NCI-H460 (cell line): ENCODE results near the gene DDAH2. TPM values are rescaled to one million over a fixed set of nuclear protein-coding genes. Genes with fewer than 3 reads are reported as not detected.

Source experiments
- DNase-seq: peaks from one replicate; pipeline ENCODE4 v3.0.0-alpha.2; 2016; ENCODE audit warnings: low read depth; ENCODE audit errors: extremely low read depth
- total RNA-seq: library from RNA; depleted of rRNA; stranded (reverse); fragments of >200 nt; shearing (Covaris generic); gene quantifications from 2 replicates; pipeline ENCODE4 v1.2.3, GENCODE V29; 2014

Gene DDAH2
- total RNA-seq, 1 experiment from 2014 or later: 19.1 TPM

DNA sequence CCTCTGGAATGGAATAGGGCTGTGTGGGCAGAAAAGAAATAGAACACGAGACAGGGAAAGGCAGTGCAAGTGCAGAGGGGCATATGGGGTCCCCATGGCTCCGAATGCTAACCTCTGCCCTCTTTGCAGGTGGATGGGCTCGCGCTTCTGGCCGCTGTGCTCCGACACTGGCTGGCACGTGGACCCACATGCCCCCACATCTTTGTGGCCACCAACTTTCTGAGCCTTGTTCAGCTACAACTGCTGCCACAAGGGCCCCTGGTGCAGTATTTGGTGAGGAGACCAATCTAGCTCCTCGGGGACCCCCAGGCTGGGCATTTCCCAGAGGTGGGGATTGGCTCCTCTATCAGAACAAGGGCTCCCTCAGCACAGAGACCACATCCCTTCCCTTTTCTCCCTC lies 32.2 kb upstream of the DDAH2 start:
- DNase-seq: no peak

DNA sequence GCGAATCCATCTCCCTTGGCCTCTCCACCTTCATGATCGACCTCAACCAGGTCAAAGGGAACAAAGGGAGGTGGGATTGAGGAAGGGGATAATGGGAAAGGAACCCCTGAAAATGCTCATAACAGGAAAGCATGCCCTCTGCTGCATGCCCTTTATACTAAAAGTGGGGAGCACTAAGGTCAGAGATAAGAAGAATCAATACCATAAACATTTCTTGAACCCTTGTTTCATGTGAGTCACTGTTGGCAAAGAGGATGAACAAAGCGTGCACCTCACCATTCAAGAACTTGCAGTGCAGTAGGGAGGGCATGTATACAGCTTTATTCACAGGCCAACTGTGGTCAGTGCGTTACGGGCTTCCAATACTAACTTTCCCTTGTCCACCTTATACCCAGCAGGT lies 31.7 kb upstream of the DDAH2 start:
- DNase-seq: no peak

DNA sequence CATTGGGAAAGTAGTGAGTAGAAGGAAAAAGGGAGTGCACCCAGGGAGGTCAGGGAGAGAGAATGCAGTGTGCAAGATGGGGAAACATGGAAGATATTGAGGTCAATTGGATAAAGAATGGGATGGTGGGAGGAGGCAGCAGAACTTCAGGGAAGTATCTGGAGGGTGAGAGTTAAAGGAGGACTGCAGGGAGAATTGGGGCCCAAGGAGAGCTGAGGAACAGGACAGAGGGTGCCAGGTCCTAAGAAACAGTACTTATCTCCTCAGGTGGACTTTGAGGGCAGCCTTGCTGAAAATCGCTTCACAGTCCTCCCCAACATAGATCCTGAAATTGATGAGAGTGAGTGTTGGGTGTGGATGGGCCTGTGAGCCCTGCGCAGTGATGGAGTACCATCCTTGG lies 29.2 kb upstream of the DDAH2 start:
- DNase-seq: no peak

DNA sequence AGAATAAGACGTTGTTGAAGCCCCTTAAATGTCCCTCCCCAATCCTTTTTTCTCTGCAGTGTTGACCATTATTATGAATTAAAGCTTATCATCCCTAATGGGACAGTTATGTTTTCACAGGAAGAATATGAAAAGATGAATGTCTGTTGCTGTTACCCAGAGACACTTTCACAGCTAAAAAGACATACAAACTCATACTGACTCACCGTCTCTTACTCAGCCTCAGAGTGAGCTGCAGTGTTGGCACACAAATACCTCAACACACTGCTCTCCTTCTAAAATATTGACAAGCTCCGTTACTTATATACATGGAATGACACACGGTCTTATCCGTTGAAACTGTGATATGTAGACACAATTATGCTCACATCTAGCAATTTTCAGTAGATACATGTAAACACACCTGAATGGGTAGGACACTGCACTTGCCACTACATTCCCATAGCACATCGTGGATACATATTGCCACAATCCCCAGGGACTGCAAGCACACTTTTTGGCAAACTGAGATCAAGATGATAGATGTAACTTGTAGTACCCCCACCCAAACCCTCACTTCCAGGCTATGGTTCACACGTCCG lies 23.7 kb upstream of the DDAH2 start:
- no peak for DNase-seq

DNA sequence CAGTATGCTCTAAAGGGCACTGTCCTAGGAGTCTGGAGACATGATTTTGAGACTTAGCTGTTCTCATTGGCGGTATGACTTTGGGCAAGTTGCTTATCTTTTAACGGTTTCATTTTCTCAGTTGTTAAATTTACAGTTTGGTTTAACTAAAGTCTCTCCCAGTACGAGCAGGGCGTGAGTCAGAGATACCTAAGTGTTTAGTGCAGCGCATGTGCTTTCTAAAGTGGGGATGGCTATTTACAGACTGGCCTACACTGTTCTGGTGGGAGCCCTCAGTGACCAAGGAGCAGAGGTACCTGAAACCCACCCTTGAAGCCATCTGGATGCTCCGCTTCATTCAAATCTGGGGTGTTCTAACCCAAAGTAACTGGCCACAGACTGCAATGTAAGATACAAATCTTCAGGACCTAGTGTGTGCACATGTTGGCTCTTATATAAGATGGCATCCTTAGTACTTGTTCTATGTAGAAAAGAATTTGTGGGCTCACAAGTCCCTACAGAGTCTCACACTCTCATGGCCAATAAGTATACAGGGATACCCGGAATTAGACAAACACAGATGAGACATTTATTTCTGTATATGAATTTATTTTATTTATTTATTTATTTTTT lies 21.4 kb upstream of the DDAH2 start:
- DNase-seq: no peak

DNA sequence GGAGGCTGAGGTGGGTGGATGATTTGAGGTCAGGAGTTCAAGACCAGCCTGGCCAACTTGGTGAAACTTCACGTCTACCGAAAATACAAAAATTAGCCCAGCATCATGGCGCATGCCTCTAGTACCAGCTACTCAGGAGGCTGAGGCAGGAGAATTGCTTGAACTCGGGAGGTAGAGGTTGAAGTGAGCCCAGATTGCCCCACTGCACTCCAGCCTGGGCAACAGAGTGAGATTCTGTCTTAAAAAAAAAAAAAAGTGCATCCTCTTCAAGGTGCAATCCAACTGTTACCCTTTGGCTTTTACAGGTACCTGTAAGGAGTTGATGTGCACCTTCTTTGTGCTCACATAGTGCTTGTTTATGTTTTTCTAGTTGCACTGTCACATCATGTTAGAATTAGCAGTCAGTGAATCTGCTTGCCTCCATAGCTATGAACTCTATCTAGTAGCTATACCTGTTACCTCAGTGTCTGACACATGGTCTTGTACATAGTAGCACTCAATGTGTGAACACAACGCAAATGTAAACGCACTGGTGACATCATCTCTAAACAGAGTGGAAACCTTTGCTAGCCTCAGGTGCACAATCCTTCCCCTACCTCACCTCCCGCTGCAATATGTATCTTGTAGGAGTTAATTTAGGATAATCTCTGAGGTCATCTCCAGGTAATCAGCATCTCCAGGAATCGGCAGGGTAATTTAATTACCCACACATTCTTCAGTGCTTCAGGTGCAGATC lies 20.4 kb upstream of the DDAH2 start:
- DNase-seq: no peak

DNA sequence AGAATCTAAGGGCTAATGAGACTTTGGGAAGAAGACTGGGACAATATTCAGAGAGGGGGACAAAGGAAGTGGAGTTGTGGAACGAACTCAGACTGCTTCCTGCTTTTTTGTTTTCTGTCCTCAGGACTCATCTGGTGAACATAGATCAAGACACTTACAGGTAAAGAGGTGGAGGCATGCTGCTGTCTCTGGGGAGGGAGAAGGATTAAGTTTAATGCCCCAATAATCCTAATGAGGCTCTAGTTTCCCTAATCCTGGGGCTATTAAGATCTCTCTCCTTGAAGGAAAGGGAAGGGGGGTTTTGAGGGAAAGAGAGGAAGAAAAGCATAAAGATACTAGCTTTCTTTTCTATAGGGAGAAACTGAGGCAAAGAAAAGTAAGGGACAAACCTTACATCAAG lies 15.3 kb upstream of the DDAH2 start:
- no peak for DNase-seq

DNA sequence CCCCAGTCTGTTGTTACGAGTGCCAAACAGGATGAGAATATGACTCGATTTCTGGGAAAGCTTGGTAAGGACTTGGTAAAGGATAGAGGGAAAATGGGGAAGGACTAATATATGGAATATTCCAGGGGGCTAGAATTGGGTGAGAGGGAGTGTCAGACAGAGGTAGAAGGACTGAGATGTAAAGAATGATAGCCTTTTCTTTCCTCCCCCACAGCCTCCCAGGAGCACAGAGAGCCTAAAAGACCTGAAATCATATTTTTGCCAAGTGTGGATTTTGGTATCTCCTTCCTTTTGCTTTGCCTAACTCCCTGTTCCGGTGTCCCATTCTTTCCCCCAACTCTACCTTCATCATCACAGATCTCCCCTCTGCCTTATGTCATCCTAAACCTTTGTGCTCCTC lies 13.8 kb upstream of the DDAH2 start:
- no peak for DNase-seq

DNA sequence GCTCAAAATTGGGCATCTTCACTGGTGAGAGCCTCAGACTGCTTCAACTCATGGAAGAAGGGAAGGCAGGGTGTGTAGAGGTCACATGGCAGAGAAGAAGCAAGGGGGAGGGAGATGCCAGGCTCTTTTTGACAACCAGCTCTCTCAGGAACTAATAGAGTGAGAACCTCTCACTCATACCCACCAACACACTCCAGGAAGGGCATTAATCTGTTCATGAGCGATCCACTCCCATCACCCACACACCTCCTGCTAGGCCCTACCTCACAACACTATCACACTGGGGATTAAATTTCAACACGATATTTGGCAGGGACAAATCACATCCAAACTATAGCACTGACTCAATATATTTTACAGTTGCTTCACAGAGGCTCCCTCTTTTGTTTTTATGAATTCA lies 12.7 kb upstream of the DDAH2 start:
- no peak for DNase-seq

DNA sequence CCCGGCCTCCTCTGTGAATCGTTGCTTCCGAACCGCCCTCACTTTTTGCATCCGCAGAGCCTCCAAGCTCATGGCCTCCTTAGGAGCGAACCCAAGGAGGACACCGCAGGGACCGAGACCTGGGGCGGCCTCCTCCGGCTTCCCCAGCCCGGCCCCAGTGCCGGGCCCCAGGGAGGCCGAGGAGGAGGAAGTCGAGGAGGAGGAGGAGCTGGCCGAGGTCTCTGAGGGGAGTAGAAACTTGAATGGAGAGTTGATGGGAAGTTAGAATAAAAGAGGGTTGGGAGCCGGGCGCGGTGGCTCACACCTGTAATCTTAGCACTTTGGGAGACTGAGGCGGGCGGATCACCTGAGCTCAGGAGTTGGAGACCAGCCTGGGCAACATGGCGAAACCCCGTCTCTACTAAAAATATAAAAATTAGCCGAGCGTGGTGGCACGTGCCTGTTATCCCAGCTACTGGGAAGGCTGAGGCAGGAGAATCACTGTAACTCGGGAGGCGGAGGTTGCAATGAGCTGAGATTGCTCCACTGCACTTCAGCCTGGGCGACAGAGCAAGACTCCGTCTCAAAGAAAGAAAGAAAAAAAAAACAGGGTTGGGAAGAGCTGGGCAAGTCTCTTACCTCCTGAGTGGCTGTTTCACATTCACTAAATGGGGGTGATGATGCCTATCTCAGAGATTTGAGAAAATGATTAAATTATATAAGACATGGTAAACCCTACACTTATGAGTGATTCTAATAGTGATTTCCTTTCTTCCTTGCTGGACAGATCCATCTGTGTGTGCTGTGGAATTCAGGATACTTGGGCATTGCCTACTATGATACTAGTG lies 11.5 kb upstream of the DDAH2 start:
- DNase-seq: no peak

DNA sequence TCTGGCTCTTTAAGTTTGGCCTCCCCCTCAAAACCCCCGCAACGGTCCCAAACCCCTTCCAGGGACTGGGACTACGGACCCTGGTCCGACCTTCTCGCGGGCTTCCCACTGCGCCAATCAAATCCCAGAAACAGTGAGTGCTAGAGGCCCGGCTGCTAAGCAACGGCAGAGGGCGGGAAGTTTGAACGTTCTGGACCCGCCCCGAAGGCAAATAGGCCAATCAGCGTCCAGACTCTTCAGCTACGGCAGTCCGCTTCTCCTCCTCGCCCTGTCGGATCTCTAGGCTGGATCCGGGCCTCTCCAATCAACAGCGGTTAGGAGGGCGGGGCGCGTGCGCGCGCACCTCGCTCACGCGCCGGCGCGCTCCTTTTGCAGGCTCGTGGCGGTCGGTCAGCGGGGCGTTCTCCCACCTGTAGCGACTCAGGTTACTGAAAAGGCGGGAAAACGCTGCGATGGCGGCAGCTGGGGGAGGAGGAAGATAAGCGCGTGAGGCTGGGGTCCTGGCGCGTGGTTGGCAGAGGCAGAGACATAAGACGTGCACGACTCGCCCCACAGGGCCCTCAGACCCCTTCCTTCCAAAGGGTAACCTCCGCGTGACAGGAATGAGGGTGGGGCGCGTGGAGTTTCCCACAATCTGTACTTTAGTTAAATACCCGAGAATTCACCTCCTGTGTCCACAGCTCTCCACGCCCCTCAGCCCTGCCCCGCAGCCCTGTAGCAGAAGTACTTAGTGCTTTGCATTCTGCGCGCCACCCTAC lies 10.7 kb upstream of the DDAH2 start, which contains the start of gene MSH5:
Gene MSH5 (plus strand): TSS at position 367 of the 758 bp plus-strand sequence. CDS start 462 bp downstream, outside the sequence.
- DNase-seq: peak; percentile 97

DNA sequence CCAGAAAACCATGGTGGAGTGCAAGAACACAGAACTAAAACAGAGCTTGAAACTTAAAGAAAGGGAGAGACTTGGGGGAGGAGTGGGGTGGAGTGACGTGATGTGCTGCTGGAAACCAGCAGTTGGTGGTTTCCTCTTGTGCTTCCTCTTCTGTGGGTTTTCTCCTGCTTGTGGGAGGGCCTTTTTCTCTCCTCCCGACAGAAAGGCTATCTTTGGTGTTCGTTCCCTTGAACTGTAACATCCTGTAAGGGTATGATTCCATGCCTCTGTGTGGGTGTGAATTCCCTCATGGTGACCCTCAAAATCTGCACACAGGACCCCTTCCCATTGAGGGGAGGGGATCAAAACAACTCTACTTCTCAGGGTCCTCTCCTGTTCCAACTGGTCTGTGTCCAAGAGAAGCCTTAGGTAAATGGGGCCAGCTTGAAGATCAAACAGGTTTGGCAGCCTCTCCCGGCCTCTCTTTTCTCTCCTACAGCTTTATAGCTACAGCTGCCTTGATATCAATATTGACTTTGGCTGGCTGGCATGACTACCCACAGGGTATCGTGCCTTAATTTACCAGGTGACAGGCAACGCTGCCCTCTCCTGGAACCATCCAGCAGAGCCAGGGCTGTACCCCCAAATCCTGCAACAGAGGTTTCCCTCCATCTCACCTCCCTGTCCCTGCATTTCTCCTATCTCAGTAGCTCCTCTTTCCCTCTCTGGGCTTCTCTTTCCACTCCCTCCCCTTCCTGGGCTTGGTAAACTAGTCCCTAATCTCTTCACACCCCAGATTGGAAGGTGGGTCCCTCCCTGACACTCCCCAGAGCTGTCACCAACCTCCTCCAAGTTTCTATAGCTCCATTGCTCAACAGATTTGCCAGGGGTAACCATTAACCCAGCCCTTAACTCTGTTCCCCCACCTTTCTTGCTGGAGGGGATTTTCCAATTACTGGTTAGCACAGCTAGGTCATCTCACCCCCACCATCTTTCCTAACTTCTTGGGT lies 9.2 kb upstream of the DDAH2 start:
- DNase-seq: no peak

DNA sequence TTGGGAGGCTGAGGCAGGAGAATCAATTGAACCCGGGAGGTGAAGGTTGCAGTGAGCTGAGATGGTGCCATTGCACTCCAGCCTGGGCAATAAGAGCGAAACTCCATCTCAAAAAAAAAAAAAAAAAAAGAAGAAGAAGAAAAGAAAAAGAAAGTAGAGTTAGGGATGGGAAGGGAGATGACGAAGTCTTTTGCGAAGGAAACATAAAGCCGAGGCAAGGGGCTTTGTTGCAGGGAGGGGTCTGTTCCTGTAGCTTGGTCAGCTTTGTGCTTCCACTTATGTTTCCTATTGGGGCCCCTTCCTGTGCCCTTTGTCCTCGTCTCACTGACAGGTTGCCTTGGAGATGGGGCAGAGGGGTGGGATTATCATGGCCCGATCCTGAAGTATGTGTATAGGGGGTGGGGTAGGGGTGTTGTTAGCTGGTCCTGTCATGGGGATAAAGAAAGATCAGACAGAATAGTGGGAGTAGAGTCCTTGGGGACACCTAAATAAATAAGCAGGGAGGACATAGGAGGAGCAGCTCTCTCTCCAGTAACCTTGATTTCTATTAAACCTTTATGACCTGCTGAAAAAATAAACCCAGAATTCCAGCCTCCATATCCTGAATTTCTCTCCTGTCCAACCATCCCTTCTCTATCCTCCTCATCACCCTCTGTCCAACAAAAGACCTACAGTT lies 8.4 kb upstream of the DDAH2 start:
- DNase-seq: no peak

DNA sequence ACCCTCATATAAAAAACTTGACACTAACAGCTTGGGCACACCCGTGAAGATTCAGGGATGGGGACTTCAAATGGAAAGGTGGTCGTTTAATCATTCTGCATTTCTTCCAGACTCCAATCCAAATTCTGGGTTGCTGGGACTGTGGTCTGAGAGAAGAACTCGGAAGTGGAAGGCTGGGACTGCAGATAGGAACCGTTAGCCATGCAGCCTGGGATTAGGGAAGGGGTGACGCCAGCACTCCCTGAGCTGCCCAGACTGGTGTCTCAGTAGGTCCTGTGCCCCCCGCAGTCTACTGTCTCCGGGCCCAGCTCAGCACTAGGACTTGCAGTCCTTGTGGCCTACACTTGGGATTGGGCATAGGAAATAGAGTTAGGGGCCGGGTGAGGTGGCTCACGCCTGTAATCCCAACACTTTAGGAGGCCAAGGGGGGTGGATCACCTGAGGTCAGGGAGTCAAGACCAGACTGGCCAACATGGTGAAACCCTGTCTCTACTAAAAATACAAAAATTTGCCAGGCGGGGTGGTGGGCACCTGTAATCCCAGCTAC lies 7.7 kb upstream of the DDAH2 start:
- DNase-seq: no peak

DNA sequence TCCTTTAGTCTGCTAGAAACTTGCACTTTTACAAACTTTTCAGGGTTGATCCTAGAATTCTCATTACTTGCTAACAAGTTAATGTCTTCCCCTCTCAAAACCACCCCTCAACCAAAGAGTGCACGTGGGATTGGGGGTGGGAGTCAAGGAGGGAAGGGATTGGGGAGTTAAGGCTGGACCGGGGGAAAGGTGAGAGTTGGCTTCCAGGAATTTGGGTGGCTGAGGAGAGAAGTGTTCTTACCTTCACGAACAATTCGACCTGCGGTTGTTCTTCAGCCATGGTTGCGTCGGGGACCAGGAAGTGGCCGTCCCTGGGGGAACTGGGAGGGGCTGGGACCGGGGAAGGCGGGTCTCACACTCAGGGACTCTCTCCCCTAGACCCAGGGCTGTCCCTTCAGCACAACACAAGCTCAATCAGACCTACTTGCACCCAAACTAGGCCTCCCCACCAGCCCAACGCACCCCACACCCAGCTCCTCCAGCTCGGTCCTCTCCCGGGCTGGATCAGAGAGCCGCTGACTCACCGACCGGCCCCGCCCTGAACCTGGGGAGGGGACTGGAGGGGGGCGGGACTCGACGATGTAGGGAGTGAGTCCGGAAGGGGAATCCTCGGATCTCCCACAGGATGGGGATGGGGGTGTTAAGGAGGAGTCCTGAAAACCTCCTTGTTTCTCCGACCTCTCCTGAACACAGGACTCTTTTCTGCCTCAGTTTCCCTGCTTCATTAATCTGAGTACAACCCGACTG lies 7.1 kb upstream of the DDAH2 start, which contains the start of gene CLIC1:
Gene CLIC1 (minus strand): TSS at position 510 of the 747 bp plus-strand sequence. CDS start 230 bp downstream, at position 280.
- peak; percentile 73 for DNase-seq

DNA sequence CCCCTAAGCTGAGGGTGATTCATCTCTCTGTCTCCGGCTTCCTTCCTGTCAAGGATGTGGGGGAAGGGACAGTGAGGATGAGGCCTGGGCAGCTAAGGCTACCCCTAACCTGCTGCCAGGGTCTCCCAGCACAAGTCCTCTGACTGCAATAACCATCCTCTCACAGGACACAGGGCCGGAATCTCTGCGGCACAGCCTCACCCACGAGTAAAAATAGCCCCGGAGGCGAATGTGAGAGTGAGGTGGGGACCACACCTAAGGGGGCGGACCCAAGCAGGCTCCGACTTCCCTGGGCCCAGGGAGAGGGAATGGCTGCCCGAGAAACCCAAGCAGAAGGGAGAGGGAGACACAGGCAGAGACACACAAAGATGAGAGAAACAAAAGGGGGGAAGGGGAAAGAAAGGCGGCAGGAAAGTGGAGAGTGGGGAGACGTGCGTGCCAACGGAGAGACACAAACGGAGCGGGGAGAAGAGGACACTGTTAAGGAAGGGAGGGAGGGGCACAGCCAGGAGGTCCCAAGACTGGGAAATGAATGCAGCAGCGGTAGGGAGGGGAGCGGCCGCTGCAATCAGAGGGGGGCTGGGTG lies 5.8 kb upstream of the DDAH2 start:
- DNase-seq: no peak

DNA sequence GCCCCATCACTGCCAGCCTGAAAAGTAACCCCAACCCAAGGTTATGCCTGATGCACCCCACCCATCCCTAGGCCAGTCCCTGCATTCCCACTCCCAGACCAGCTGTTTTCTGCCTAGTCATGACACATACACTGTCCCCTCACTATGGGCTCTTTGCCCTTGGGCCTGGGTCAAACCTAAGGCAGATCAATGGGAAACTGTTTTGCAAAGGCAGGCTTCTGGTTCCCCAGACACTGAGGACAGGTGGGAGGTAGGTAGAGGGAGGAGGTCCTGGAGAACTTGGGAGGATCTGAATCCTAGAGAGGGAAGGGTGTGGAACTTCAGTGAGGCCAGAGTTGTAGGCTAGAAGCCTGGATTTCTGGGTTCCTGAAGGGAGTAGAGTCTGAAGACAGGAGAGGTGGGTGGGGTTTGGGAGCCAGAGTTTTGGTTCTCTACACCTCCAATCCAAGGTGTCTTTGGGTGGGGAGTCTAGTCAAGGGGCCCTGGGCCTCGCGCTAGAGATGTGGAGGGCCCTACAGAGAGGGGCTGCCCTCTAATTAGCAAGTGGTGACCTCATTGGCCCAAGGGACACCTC lies 5.2 kb upstream of the DDAH2 start:
- no peak for DNase-seq
